Astrocyte (in vitro differentiated cells and primary cell): ENCODE data around the gene RNU5B-1.

Source experiments
- EZH2 ChIP-seq: IDR thresholded peaks from 2 replicates; pipeline ENCODE4 v1.6.1; 2012; ENCODE audit warnings: mild to moderate bottlenecking, low read length, inconsistent platforms; ENCODE audit not compliant: insufficient read depth
- TF ChIP-seq, protein P1 (sequence below): IDR thresholded peaks from 2 replicates; pipeline ENCODE4 v1.5.1; 2011; ENCODE audit warnings: low read depth, mild to moderate bottlenecking, inconsistent platforms, low read length, moderate library complexity; ENCODE audit not compliant: insufficient read depth

- no peak for TF ChIP-seq EZH2
- TF ChIP-seq, protein P1, sequence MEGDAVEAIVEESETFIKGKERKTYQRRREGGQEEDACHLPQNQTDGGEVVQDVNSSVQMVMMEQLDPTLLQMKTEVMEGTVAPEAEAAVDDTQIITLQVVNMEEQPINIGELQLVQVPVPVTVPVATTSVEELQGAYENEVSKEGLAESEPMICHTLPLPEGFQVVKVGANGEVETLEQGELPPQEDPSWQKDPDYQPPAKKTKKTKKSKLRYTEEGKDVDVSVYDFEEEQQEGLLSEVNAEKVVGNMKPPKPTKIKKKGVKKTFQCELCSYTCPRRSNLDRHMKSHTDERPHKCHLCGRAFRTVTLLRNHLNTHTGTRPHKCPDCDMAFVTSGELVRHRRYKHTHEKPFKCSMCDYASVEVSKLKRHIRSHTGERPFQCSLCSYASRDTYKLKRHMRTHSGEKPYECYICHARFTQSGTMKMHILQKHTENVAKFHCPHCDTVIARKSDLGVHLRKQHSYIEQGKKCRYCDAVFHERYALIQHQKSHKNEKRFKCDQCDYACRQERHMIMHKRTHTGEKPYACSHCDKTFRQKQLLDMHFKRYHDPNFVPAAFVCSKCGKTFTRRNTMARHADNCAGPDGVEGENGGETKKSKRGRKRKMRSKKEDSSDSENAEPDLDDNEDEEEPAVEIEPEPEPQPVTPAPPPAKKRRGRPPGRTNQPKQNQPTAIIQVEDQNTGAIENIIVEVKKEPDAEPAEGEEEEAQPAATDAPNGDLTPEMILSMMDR, result no peak
These were observed 5.7 kb upstream of the RNU5B-1 start for GRCh38 chr15:65298731-65299130.
